Sigmoid colon (tissue), 4 donors: ENCODE measurements around the gene TSSK2.

ENCODE experiments used
- CTCF ChIP-seq, 4 experiments: fragments of 450-650 bp in 3 of 4; fragments of 200-600 bp in 1 of 4; IDR thresholded peaks; one replicate each; pipeline ENCODE4 v1.5.1; 2016 to 2019; ENCODE audit warnings: antibody characterized with exemption in 4 of 4, mild to moderate bottlenecking in 3 of 4, moderate library complexity in 2 of 4
- EP300 ChIP-seq, 4 donors: sonication (generic); formaldehyde crosslinking; IDR thresholded peaks; one replicate each; pipeline ENCODE4 v1.6.1; 2017; ENCODE audit warnings: antibody characterized with exemption in 4 of 4
- POLR2A ChIP-seq, 2 donors: fragments of 450-650 bp; IDR thresholded peaks; one replicate each; pipeline ENCODE4 v1.6.1; 2016; ENCODE audit warnings: antibody characterized with exemption in 2 of 2, mild to moderate bottlenecking in 2 of 2, moderate library complexity in 2 of 2
- POLR2AphosphoS5 ChIP-seq, 4 donors: sonication (generic); formaldehyde crosslinking; IDR thresholded peaks; one replicate each; pipeline ENCODE4 v1.6.1; 2017; ENCODE audit warnings: antibody characterized with exemption in 4 of 4

GRCh38 chr22:19119949-19120348, 11.2 kb upstream of the TSSK2 start:
- TF ChIP-seq CTCF (IDR thresholded peaks at IDR 0.05) = no peak
- TF ChIP-seq EP300 (IDR thresholded peaks at IDR 0.05) = no peak
- no peak for TF ChIP-seq POLR2AphosphoS5 (IDR thresholded peaks at IDR 0.05)
- no peak for TF ChIP-seq POLR2A (IDR thresholded peaks at IDR 0.05)
